ENCODE data around the gene TRPM6.

TRPM6 gene

DNA sequence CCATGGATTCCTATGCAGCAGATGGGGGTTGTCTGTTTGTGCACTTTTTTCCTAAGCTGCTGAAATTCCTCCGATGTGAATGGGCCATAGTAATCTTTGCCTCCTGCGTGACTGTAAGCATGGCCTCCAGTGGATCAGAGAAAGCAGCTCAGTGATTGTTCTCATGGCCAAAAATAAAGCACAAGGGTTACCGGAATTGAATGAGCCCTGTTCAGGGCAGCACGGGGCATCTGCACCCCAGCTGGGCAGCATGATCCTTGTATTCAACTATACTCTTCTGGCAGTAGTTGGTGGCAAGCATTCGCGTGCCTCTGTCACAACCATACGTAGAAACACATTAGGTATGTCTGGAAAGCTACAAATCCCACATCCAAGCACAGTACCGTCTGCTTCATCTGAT is 196.7 kb downstream of the TRPM6 start:
- TF ChIP-seq, protein P1, sequence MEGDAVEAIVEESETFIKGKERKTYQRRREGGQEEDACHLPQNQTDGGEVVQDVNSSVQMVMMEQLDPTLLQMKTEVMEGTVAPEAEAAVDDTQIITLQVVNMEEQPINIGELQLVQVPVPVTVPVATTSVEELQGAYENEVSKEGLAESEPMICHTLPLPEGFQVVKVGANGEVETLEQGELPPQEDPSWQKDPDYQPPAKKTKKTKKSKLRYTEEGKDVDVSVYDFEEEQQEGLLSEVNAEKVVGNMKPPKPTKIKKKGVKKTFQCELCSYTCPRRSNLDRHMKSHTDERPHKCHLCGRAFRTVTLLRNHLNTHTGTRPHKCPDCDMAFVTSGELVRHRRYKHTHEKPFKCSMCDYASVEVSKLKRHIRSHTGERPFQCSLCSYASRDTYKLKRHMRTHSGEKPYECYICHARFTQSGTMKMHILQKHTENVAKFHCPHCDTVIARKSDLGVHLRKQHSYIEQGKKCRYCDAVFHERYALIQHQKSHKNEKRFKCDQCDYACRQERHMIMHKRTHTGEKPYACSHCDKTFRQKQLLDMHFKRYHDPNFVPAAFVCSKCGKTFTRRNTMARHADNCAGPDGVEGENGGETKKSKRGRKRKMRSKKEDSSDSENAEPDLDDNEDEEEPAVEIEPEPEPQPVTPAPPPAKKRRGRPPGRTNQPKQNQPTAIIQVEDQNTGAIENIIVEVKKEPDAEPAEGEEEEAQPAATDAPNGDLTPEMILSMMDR (IDR thresholded peaks at IDR 0.05), result no peak

DNA sequence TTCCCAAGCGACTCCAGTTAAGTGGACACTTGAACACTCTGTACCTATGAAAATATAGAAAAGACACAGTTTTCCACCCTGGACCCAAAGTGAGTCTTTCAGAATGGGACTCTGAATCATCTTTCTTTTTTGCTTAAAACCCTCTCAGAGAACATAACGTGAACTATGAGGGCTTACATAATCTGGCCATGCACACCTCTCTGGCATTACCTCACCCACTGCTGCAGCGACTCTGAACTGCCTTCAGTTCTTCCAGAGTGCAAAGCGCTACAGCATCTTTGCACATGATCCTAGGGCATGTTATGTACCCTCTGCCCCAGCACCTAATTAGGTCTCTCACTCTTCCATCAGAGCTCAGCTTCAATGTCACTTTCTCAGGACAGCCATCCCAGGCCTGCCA is 204.4 kb downstream of the TRPM6 start:
- TF ChIP-seq, protein P1 (IDR thresholded peaks at IDR 0.05), result no peak

DNA sequence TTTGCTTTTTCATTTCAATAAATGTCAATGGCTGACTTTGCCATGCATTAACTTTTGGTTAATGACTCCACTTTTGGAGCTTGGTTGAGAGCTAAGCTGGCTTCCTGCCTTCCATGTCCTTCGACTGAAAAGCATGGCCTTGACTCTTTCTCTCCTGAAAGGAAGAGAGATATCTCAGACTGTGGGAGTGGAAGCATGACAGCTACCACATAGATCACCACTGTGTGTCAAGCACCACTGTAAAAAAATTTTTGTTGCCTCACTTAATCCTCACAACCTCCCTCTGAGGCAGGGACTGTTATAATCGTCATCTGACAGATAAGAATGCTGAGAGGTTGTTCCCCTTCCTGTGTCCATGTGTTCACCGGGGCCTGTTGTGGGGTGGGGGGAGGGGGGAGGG is 205.8 kb downstream of the TRPM6 start:
- TF ChIP-seq, protein P1 (IDR thresholded peaks at IDR 0.05), result no peak

DNA sequence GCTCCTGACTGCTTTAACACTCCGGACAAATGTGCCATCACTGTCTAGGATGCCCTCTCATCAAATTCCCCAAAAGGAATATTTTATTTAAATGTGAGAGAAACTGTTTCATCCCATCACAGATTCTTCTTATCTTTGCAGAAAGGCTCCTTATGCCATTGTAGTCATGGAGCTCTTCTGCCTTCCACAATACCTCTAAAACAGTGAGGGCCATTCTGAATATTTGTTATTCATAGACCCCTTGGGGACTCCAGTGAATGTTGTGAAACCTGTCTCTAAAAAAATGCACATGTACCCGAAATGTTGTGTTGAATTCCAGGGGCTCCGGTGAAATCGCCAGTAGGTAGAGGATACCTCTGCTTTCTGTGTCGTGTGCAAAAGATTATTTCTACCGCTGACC is 213.6 kb downstream of the TRPM6 start:
- TF ChIP-seq, protein P1 (IDR thresholded peaks at IDR 0.05), result no peak
